K562 (cell line): ENCODE data around the gene UBA52. TPM values are rescaled to one million over a fixed set of nuclear protein-coding genes. Genes with fewer than 3 reads are reported as not detected.

Experiments
- ATAC-seq: fragments of 200-7000 bp; cut with Tn5 transposase; 3 replicates; pipeline ENCODE4 v1.9.1; 2020; ENCODE audit warnings: moderate library complexity
- BruUV-seq: library from RNA; stranded (reverse); fragments of 400-500 nt; replicated peaks from 2 replicates; lab custom pipeline; 2021; lab: Mats Ljungman, UMichigan
- CTCF ChIA-PET: fragments of 300-600 bp; formaldehyde crosslinking; extraction: SDS; loops from one replicate; lab custom pipeline; 2021; ENCODE audit warnings: low intra/inter-chr PET ratio; lab: Yijun Ruan, JAX
- POLR2A ChIA-PET: fragments of 300-600, 350-650 bp; sonication (Branson Sonifier 250); formaldehyde crosslinking; extraction: SDS; loops from one replicate; lab custom pipeline; 2021; ENCODE audit warnings: antibody characterized with exemption, inconsistent platforms; lab: Yijun Ruan, JAX
- DNase-seq, 4 experiments: peaks; one replicate each; pipeline versions ENCODE4 v3.0.0 to v3.0.0-alpha.2; 2011 to 2018; ENCODE audit warnings: low spot score in 3 of 4, mixed read lengths in 3 of 4; ENCODE audit errors: extremely low read depth in 1 of 4
- FAIRE-seq: peaks from 2 replicates; lab custom pipeline; 2011; peaks lifted over from hg19 to GRCh38; lab: Jason Lieb, UNC
- H2AFZ ChIP-seq: 2 replicates; pipeline ENCODE4 v1.6.0; 2011; ENCODE audit warnings: low read depth, low read length, control low read depth, inconsistent platforms
- H3K27ac ChIP-seq: fragments of 200-600 bp; 3 replicates; pipeline ENCODE4 v1.8.0; 2011; ENCODE audit warnings: low read depth, mild to moderate bottlenecking, control low read depth, inconsistent platforms, low read length, moderate library complexity, mixed read lengths; ENCODE audit errors: extremely low read depth
- H3K27me3 ChIP-seq, 2 experiments: fragments of 300-600 bp in 1 of 2; 2 replicates in 1 of 2; 3 replicates in 1 of 2; pipeline versions ENCODE4 v1.6.0 to v1.8.0; 2011; ENCODE audit warnings: inconsistent platforms in 2 of 2, low read length in 2 of 2, mild to moderate bottlenecking in 1 of 2, mixed read lengths in 1 of 2, moderate library complexity in 1 of 2; ENCODE audit not compliant: control insufficient read depth in 2 of 2, insufficient read depth in 2 of 2
- H3K36me3 ChIP-seq: fragments of 300-600 bp; 3 replicates; pipeline ENCODE4 v1.8.0; 2011; ENCODE audit warnings: mild to moderate bottlenecking, low read length, inconsistent platforms; ENCODE audit not compliant: control insufficient read depth, insufficient read depth
- H3K4me1 ChIP-seq, 2 experiments: fragments of 200-600 bp in 1 of 2; replicated peaks in 1 of 2; 2 replicates in 1 of 2; 3 replicates in 1 of 2; pipeline versions ENCODE4 v1.5.1 to v1.8.0; 2011; ENCODE audit warnings: inconsistent platforms in 2 of 2, low read length in 2 of 2, mild to moderate bottlenecking in 1 of 2, mixed read lengths in 1 of 2, moderate library complexity in 1 of 2; ENCODE audit not compliant: control insufficient read depth in 2 of 2, insufficient read depth in 2 of 2
- H3K4me2 ChIP-seq: 2 replicates; pipeline ENCODE4 v1.6.1; 2011; ENCODE audit warnings: low read length, control low read depth, inconsistent platforms, mixed read lengths; ENCODE audit not compliant: insufficient read depth
- H3K4me3 ChIP-seq: fragments of 200-600 bp; sonication (generic), shearing (Covaris generic); 2 replicates; pipeline ENCODE4 v1.5.1; 2016; ENCODE audit warnings: control low read depth, inconsistent platforms
- H3K79me2 ChIP-seq: fragments of 200-600 bp; 3 replicates; pipeline ENCODE4 v1.8.0; 2011; ENCODE audit warnings: low read length, inconsistent platforms; ENCODE audit not compliant: control insufficient read depth, insufficient read depth
- H3K9ac ChIP-seq, 2 experiments: 2 replicates each; pipeline versions ENCODE4 v1.6.0 to v1.6.1; 2011; ENCODE audit warnings: low read depth in 2 of 2, low read length in 2 of 2, control low read depth in 1 of 2, inconsistent platforms in 1 of 2, mild to moderate bottlenecking in 1 of 2, mixed read lengths in 1 of 2; ENCODE audit not compliant: insufficient read depth in 1 of 2
- H3K9me1 ChIP-seq: one replicate; pipeline ENCODE4 v1.6.0; 2011; ENCODE audit warnings: inconsistent platforms, mild to moderate bottlenecking, low read length, moderate library complexity; ENCODE audit not compliant: control insufficient read depth, insufficient read depth
- H3K9me3 ChIP-seq: replicated peaks from 2 replicates; pipeline ENCODE4 v1.5.1; 2011; ENCODE audit warnings: low read depth, low read length, inconsistent platforms; ENCODE audit not compliant: control insufficient read depth, insufficient read depth
- H4K20me1 ChIP-seq: replicated peaks from 2 replicates; pipeline ENCODE4 v1.6.1; 2011; ENCODE audit warnings: low read length, inconsistent platforms, mixed read lengths; ENCODE audit not compliant: control insufficient read depth, insufficient read depth
- ARID3A ChIP-seq: IDR thresholded peaks from 2 replicates; pipeline ENCODE4 v1.6.1; 2012; ENCODE audit warnings: low read depth, low read length, improper control_type of control experiment, borderline replicate concordance
- CUX1 ChIP-seq: fragments of 200-800 bp; sonication (Bioruptor generic); IDR thresholded peaks from 2 replicates; pipeline ENCODE4 v1.6.1; 2016; ENCODE audit warnings: missing genetic modification characterization, missing compliant biosample characterization
- EGR1 ChIP-seq: fragments of 450-650 bp; conservative IDR thresholded peaks from 2 replicates; pipeline ENCODE4 v1.6.1; 2017; ENCODE audit warnings: mild to moderate bottlenecking
- LCOR ChIP-seq: sonication (generic); formaldehyde crosslinking; IDR thresholded peaks from 2 replicates; pipeline ENCODE4 v1.8.0; 2022; ENCODE audit warnings: mild to moderate bottlenecking, missing genetic modification reagents
- PTTG1 ChIP-seq: fragments of 450-650 bp; IDR thresholded peaks from 2 replicates; pipeline ENCODE4 v1.6.1; 2016; ENCODE audit warnings: low read depth, mild to moderate bottlenecking, missing genetic modification characterization, missing compliant biosample characterization
- PYGO2 ChIP-seq: fragments of 450-650 bp; IDR thresholded peaks from 2 replicates; pipeline ENCODE4 v1.6.1; 2016; ENCODE audit warnings: mild to moderate bottlenecking, missing genetic modification characterization, moderate library complexity, missing compliant biosample characterization
- SMAD4 ChIP-seq: fragments of 250-450 bp; sonication (Bioruptor Pico); conservative IDR thresholded peaks from 2 replicates; pipeline ENCODE4 v1.8.0; 2021; ENCODE audit warnings: inconsistent platforms, mild to moderate bottlenecking, moderate library complexity
- SRSF3 ChIP-seq: fragments of 200-400 bp; formaldehyde crosslinking; IDR thresholded peaks from 2 replicates; pipeline ENCODE4 v1.6.1; 2016; ENCODE audit warnings: mild to moderate bottlenecking, low read length, moderate library complexity; ENCODE audit not compliant: insufficient read depth
- USF2 ChIP-seq: sonication (generic); formaldehyde crosslinking; IDR thresholded peaks from 2 replicates; pipeline ENCODE4 v1.5.0; 2020; ENCODE audit warnings: missing genetic modification reagents
- ZFP36 ChIP-seq: fragments of 150-350 bp; IDR thresholded peaks from 2 replicates; pipeline ENCODE4 v1.6.1; 2018; ENCODE audit warnings: low read length, low read depth; ENCODE audit not compliant: partially characterized antibody
- ZNF592 ChIP-seq: fragments of 450-650 bp; IDR thresholded peaks from 2 replicates; pipeline ENCODE4 v1.6.1; 2017; ENCODE audit warnings: antibody characterized with exemption, mild to moderate bottlenecking
- WGBS: fragments of 100-300 bp; shearing (Covaris generic); methylation state at CpG from one replicate; pipeline ENCODE4 v1.1.6; 2016; ENCODE audit warnings: low coverage, mixed read lengths; ENCODE audit not compliant: insufficient coverage; ENCODE audit errors: missing lambda C conversion rate; 5-methylcytosine and 5-hydroxymethylcytosine counted together
- in situ Hi-C: fragments of 300-500 bp; cut with MboI; formaldehyde crosslinking; loops from 4 replicates; pipeline ENCODE4 v1.15.0; 2018; ENCODE audit warnings: inconsistent platforms, mixed read lengths
- intact Hi-C: fragments of 100-400 bp; cut with micrococcal nuclease; formaldehyde crosslinking; loops from 2 replicates; pipeline ENCODE4 v1.14.2; 2022
- polyA plus RNA-seq, 8 experiments: library from polyadenylated mRNA; depleted of rRNA in 4 of 8; stranded (reverse) in 5 of 8; unstranded in 3 of 8; fragments of >200 nt; fragmentation: Nextera tagmentation in 2 of 8; fragmentation: Illumina TruSeq in 1 of 8; extraction: Ambion mirVana in 2 of 8; extraction: Trizol in 1 of 8; gene quantifications; 2 replicates each; pipeline versions ENCODE4 v1.2.1 to v1.2.3, GENCODE V29; 2011 to 2014; ENCODE audit warnings: inconsistent platforms in 1 of 8, missing spikeins in 1 of 8
- total RNA-seq, 7 experiments: library from RNA; depleted of rRNA in 6 of 7; stranded (reverse); fragments of >200 nt in 6 of 7; fragmentation: Illumina TruSeq in 2 of 7; extraction: Trizol in 2 of 7; gene quantifications; 2 replicates each; pipeline versions ENCODE4 v1.2.1 to v1.2.3, GENCODE V29; 2011 to 2021; ENCODE audit warnings: low replicate concordance in 1 of 7

The UBA52 gene
- total and polyA plus RNA-seq, 9 of the 15 experiments (the other 6 are each of a cell fraction or from before 2014, with no cell fraction given): 1,110 to 2,751 (median 1,733) TPM

- in situ Hi-C loops: no loop called here
- ATAC-seq: no peak
- TF ChIP-seq ZNF592 (no peak), ZFP36 (no peak), PTTG1 (tag) (no peak), CUX1 (no peak), ARID3A (no peak), SMAD4 (CRISPR knock-in tag) (no peak), EGR1 (no peak), PYGO2 (tag) (no peak), SRSF3 (no peak), USF2 (no peak), LCOR (CRISPR knock-in tag) (no peak)
These were observed 33.1 kb downstream of the UBA52 start for GRCh38 chr19:18604820-18605159.

More at GRCh38 chr19:18604820-18605159, 33.1 kb downstream of the UBA52 start:
- peaks cover 23 to 49% of the 10 kb centered on the region in 2 experiments for H3K27me3 ChIP-seq
- intact Hi-C loops: no loop called here
- H3K4me3 ChIP-seq: no peak overlapping the region
- H2AFZ ChIP-seq: no peak overlapping the region
- H3K36me3 ChIP-seq: no peaks in the 10 kb centered on the region
- FAIRE-seq: no peak
- WGBS: 9% methylated on average over 9 of the region's 10 CpGs
- H3K4me1 ChIP-seq: peaks cover 0 to 43% of the 10 kb centered on the region in 2 experiments; a peak in 2 of 5 replicates
- no peak overlapping the region for H3K27ac ChIP-seq
- CTCF ChIA-PET: no interaction called here
- no peak for DNase-seq
- no peak overlapping the region for H3K4me2 ChIP-seq
- H4K20me1 ChIP-seq: peaks cover 22% of the 10 kb centered on the region
- no peak overlapping the region for H3K9ac ChIP-seq
- H3K9me3 ChIP-seq: no peaks in the 10 kb centered on the region
- H3K9me1 ChIP-seq: no peaks in the 10 kb centered on the region
- H3K79me2 ChIP-seq: no peaks in the 10 kb centered on the region
- POLR2A ChIA-PET: no interaction called here
- BruUV-seq: no TSS peak
